Ishikawa (cell line): ENCODE data around the gene MAD1L1.

ENCODE experiments used
- CEBPB ChIP-seq: IDR thresholded peaks from 2 replicates; pipeline ENCODE4 v1.6.1; 2012
- CREB1 ChIP-seq: IDR thresholded peaks from 2 replicates; pipeline ENCODE4 v1.6.1; 2012; ENCODE audit warnings: low read depth
- EGR1 ChIP-seq: IDR thresholded peaks from 2 replicates; pipeline ENCODE4 v1.6.1; 2012
- EP300 ChIP-seq: IDR thresholded peaks from 2 replicates; pipeline ENCODE4 v1.6.1; 2012; ENCODE audit warnings: borderline replicate concordance
- FOXM1 ChIP-seq: IDR thresholded peaks from 2 replicates; pipeline ENCODE4 v1.6.1; 2012; ENCODE audit warnings: low read depth, borderline replicate concordance
- NFIC ChIP-seq: IDR thresholded peaks from 2 replicates; pipeline ENCODE4 v1.6.1; 2012
- RAD21 ChIP-seq: IDR thresholded peaks from 2 replicates; pipeline ENCODE4 v1.6.1; 2012; ENCODE audit warnings: low read depth
- TCF12 ChIP-seq: IDR thresholded peaks from 2 replicates; pipeline ENCODE4 v1.6.1; 2012; ENCODE audit warnings: low read depth
- TEAD4 ChIP-seq: IDR thresholded peaks from 2 replicates; pipeline ENCODE4 v1.6.1; 2012
- YY1 ChIP-seq: IDR thresholded peaks from 2 replicates; pipeline ENCODE4 v1.6.1; 2012; ENCODE audit warnings: low read depth
- ZBTB7A ChIP-seq: IDR thresholded peaks from 2 replicates; pipeline ENCODE4 v1.6.1; 2012; ENCODE audit warnings: low read depth
- TF ChIP-seq, protein P1 (sequence below): IDR thresholded peaks from 2 replicates; pipeline ENCODE4 v1.6.1; 2012
- TF ChIP-seq, protein P2 (sequence below): IDR thresholded peaks from 2 replicates; pipeline ENCODE4 v1.6.1; 2012
- TF ChIP-seq, protein P3 (sequence below): IDR thresholded peaks from 2 replicates; pipeline ENCODE4 v1.6.1; 2012; ENCODE audit warnings: low read depth, mild to moderate bottlenecking

MAD1L1 gene

DNA sequence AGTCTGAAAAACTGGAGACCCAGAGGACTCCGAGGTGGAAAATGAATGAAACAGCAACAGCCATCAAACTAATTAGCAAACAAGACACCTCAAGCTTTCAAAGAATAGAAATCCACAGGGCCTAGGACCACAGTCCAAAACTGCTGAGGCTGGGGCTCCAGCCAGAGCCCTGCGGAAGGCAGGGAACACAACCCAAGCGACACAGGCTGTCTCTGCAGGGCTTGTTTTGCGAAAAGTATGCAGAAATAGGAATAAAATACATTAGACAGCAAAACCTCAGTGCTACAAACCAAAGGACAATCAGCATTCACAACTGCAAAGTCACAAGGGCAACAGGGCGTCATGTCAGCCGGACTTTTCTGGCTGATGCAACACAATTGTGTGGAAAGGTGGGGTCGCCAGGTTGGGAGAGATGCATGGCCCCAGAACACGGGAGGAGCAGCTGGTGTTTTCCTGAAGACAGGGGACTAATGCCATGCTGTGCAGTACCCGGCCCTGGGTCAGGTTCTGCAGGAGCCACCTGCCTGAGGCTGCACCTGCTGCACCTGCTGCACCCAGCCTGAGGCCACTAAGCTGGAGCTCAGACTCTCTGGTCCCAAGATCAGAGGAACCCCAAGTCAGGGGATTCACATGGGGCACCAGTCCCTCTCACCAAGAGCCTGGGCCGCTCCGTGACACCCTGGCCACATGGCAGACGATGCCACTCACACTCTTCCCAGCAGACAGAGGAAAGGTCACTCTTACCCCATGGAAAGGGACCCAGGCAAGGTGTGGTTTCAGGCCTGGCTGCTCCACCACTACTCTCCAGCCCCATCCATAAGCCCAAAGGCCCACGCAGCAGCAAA lies 74.2 kb downstream of the MAD1L1 start:
- TF ChIP-seq TEAD4, result no peak
- no peak for TF ChIP-seq EP300
- TF ChIP-seq, protein P1, sequence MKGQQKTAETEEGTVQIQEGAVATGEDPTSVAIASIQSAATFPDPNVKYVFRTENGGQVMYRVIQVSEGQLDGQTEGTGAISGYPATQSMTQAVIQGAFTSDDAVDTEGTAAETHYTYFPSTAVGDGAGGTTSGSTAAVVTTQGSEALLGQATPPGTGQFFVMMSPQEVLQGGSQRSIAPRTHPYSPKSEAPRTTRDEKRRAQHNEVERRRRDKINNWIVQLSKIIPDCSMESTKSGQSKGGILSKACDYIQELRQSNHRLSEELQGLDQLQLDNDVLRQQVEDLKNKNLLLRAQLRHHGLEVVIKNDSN, result no peak
- no peak for TF ChIP-seq FOXM1
- no peak for TF ChIP-seq ZBTB7A
- no peak for TF ChIP-seq TCF12
- TF ChIP-seq NFIC, result no peak
- TF ChIP-seq RAD21, result no peak

DNA sequence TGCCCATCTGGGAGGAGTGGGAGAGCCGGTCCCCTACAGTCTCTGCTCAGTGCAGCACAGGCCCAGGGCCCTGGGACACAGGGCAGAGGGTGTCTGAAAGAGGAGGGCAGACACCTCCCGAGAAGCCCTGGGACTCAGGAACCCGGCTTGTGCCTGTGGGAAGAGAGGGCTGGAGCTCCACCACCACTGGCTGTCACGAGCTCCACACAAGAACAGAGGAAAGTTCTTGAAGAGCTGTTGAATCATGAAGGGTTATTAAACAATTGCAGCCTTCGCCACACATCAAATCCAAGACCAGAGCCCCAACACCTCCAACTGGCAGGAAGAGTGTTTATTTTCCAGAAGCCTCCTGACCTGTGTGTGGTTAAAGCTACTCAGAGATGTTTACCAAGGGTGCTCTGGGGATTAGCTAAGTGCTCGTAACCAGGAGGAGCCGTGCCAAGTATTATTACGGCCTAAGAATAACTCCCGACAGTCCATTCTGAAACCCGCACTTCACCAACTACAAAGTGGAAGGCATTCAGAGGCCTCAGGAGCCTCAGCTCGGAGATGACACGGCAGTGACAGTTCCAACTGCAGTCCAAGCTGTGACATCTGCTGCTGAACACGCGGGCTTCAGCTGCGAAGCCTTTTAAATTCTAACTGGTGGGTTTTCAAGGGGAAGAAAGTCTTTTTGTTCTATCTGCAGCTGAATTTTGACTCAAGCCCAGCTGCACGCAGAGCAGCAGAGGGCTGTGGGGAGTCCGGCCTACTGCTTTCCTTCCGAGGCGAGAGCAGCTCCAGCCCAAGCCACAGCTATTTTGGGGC lies 75.1 kb downstream of the MAD1L1 start:
- TF ChIP-seq CREB1, result no peak
- TF ChIP-seq TEAD4, result no peak
- TF ChIP-seq EGR1, result no peak
- TF ChIP-seq RAD21, result no peak
- TF ChIP-seq, protein P2, sequence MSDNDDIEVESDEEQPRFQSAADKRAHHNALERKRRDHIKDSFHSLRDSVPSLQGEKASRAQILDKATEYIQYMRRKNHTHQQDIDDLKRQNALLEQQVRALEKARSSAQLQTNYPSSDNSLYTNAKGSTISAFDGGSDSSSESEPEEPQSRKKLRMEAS, result no peak

DNA sequence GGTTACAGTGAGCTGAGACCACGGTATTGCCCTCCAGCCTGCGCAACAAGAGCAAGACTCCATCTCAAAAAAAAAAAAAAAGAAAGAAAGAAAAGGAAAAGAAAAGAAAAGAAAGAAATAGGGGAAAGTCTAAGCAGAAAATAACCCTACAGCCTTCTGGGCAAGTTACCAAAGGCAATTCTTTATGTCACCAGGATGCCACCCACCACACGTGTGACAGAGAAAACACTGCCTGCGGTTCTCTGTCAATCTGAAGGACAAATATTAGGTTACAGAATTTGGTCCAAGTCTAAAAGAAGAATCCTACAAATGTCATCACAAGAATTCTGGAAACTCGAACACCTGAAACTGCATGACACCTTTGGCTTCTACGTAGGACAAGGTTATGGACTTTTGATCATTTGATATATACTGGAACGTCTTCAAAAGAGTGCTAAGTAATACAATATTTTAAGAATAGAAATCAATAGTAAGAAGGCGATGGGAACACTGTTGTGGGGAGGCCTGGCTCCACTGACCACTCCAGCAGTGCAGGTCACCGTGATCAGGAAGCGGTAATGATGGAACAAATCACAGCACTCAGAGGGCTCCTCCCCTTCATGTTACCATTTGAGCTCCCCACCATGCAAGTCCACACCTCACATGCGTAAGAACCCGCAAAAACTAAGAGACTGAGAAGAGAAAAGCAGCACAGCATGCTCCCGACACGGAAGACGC lies 75.8 kb downstream of the MAD1L1 start:
- TF ChIP-seq EP300, result no peak
- TF ChIP-seq CREB1, result no peak
- TF ChIP-seq, protein P3, sequence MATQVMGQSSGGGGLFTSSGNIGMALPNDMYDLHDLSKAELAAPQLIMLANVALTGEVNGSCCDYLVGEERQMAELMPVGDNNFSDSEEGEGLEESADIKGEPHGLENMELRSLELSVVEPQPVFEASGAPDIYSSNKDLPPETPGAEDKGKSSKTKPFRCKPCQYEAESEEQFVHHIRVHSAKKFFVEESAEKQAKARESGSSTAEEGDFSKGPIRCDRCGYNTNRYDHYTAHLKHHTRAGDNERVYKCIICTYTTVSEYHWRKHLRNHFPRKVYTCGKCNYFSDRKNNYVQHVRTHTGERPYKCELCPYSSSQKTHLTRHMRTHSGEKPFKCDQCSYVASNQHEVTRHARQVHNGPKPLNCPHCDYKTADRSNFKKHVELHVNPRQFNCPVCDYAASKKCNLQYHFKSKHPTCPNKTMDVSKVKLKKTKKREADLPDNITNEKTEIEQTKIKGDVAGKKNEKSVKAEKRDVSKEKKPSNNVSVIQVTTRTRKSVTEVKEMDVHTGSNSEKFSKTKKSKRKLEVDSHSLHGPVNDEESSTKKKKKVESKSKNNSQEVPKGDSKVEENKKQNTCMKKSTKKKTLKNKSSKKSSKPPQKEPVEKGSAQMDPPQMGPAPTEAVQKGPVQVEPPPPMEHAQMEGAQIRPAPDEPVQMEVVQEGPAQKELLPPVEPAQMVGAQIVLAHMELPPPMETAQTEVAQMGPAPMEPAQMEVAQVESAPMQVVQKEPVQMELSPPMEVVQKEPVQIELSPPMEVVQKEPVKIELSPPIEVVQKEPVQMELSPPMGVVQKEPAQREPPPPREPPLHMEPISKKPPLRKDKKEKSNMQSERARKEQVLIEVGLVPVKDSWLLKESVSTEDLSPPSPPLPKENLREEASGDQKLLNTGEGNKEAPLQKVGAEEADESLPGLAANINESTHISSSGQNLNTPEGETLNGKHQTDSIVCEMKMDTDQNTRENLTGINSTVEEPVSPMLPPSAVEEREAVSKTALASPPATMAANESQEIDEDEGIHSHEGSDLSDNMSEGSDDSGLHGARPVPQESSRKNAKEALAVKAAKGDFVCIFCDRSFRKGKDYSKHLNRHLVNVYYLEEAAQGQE, result no peak
- TF ChIP-seq TEAD4, result no peak
- no peak for TF ChIP-seq RAD21
- TF ChIP-seq NFIC, result no peak
- no peak for TF ChIP-seq YY1
- no peak for TF ChIP-seq FOXM1

DNA sequence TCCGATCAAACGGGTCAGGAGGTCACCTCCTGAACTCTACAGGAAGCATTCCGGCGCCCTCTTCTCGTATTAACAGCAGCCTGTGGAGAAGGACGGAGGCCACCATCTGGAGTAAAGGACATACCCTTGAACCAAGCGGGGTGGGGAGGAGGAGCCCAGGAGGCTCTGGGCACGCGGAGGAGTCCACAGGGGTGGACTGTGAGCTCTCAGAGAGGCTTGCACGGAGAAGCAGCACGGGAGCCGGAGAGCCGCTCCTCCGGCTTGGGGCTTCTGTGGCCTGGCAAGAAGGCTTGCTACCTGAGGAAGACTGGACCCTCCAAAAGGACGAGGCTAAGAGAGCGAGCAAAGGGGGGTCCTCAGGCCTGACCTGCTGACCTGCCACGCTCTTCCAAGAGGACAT lies 77.9 kb downstream of the MAD1L1 start:
- no peak for TF ChIP-seq EGR1
- no peak for TF ChIP-seq TCF12
- TF ChIP-seq FOXM1, result no peak
- no peak for TF ChIP-seq NFIC
- no peak for TF ChIP-seq TEAD4
- TF ChIP-seq, protein P1, result no peak
- TF ChIP-seq YY1, result no peak
- no peak for TF ChIP-seq ZBTB7A
- TF ChIP-seq, protein P3, result no peak
- TF ChIP-seq, protein P2, result no peak
- TF ChIP-seq EP300, result no peak
- no peak for TF ChIP-seq CREB1
- TF ChIP-seq RAD21, result no peak

DNA sequence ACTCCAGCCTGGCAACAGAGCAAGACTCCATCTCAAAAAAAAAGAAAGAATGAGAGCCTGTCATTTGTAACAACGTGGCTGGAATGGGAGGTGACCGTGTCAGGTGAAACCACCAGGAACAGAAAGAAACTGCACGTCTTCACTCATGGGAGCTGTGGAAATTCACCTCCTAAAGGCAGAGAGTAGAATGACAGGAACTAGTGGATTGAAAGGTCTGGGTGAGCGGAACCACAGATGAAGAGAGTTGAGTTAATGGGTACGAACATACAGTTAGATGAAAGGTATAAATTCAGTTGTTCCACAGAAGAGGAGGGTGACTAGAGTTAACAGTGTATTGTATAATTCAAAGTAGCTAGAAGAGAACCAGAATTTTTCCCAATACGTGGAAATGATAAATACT lies 78.6 kb downstream of the MAD1L1 start:
- TF ChIP-seq RAD21 (no peak), CEBPB (no peak), FOXM1 (no peak), YY1 (no peak)
- TF ChIP-seq, protein P1, result no peak
- TF ChIP-seq, protein P3, result no peak
